Measurements from ENCODE around the gene ABHD16B.

ABHD16B gene

DNA sequence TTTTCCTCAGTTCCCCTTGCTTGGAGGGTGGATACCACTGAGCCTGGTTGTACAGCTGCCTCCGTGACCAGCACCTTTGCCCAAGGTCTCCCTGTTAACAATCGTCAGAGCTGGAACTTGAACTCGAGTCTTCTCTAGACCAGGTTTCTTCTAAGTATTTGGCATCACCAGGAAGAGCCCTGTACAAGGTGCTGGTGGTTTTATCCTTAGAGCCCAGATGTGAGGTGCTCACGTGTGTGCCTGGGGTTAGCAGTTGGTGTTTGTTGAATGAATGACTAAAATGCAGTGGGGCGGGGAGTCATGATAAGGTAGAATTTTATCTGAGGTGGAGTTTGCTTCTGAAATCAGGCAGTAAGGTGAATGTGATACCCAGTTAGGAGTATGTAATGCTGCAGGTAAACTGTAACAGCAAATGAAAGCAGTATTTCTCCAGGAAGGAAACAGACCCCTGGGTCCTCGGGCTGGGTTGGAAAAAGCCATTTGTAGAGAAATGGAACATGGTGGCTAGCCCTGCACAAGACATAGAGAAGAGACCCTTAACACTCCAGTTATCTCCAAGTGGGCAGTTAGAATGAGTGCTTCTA lies 36.8 kb downstream of the ABHD16B start:
- no peak for DNase-seq

DNA sequence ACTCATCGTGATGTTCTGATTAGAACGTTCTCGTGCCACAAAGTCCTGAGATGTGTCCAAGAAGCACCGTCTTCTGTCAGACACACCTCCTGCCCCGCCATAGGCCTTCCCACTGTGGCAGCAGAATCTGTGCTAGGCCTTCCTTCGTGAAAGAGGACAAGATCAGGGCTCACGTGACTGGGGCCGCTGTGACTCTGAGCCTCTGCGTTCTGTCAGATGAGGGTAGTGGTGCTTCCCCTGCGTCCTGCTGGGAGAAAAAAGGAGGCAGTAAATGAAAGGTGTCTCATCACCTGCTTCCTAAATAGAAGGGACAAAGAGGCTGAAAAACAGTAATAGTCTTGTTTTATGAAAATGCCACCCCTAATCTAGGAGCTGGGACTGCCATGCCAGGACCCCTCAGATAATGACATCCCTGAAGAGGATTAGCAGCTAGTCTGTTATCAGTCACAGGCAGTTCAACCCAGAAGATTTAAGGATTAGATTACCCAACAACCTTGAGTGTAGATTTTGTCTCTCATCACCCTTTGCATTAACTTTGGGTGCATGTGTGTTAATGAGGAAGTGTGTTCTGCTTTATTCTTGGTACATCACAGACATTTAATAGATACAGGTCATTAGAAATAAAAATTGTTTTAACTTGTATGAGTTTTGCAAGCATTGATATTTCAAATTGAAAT lies 37.7 kb downstream of the ABHD16B start:
- peak in 5 of 6 experiments; percentile 5 to 31 (median 17) for DNase-seq

DNA sequence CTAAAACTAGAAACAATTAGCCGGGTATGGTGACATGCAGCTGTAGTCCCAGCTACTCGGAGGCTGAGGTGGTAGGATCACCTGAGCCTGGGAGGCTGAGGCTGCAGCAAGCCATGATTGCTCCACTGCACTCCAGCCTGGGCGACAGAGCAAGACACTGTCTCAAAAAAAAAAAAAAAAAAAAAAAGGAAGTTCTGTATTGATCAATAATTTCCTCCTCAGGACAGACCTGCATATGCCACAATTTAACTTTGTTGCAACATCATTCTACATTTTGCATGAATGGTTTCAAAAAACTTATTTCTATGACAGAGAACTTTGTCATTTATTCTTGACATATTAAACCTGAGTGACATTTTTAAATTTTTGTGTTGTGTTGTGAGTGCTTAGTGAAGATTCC lies 39.1 kb downstream of the ABHD16B start:
- DNase-seq = no peak

GRCh38 chr20:63903796-63904561 lies 42.7 kb downstream of the ABHD16B start:
- DNase-seq = no peak

DNA sequence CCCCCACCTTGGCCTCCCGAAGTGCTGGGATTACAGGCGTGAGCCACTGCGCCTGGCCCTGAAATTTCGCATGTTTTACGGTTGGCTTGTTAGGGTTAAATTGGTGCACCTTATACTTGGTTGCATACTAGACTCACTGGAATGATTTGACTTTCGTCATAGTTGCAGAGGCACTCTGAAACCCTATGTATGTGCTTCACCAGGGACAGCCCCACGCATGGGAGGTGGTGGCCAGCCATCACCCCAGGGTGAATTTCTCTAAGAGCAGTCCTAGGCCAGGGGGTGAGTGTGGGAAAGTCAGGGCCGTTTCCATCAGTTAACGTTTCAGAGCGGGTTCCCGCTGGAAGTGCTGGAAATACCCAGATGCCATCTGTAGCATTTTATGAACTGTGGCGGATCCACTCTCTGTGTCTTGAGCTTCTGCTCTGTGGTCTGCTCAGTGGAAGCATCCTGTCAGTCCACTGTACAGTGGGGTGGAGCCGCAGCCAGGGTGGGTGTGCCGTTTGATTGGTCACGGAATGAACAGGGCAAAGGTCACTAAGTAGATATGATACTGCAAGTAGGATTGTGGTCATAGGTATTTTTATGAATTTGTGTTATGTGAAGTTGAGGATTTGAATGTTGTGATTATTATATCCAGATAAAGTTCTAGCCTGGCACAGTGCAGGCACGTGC lies 46.8 kb downstream of the ABHD16B start:
- DNase-seq = no peak

DNA sequence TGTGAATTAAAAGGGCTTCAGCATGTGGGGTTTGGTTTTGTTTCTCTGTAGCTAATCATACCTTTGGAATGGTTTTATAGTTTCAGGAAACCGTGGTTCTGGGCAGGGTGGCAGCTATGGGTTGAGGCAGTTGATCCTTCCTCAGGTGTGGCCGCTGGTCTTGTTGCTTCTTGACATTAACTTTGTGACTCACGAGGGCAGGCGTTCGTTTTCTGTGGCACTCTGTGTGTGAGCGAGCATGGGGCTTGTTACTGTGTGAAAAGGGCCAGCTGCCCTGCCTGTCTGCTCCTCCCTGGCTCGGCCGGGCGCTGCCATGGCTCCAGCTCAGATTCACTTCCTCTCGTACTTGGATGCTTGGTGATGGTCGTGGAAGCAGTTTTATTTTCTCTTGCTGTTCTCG lies 49.9 kb downstream of the ABHD16B start:
- DNase-seq = no peak
